IPS-18c (cell line): ENCODE results near the gene DOCK2.

Source experiments
- H3K4me3 ChIP-seq: 2 replicates; pipeline ENCODE4 v1.7.0; 2013; ENCODE audit warnings: low read depth, mild to moderate bottlenecking, low read length, moderate library complexity; ENCODE audit not compliant: insufficient read depth
- H3K9me3 ChIP-seq: one replicate; pipeline ENCODE4 v1.6.1; 2013; ENCODE audit warnings: mild to moderate bottlenecking, low read length, moderate library complexity; ENCODE audit not compliant: control insufficient read depth, insufficient read depth

DOCK2 gene

DNA sequence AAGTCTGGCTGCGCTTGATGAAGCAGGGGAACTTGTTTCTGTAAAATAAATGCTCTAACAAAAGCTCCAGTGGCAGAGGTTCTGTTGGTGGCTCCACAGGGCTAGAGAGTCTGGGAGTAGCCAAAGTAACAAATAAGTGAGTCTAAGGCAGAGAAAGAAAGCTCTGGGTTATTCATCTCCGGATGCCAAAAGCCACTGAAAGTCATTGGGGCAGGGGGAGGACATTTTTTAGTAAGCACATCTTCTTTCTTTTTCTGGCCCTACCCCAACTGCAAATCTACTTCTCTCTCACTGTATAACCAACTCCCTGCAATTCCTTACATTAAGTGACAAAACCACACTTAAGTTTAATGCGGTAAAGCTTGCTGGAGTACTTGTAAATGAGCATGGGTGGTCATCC lies 201.6 kb downstream of the DOCK2 start:
- Histone ChIP-seq H3K4me3 (no peak overlapping the region), H3K9me3 (peaks cover 2% of the 10 kb centered on the region)

DNA sequence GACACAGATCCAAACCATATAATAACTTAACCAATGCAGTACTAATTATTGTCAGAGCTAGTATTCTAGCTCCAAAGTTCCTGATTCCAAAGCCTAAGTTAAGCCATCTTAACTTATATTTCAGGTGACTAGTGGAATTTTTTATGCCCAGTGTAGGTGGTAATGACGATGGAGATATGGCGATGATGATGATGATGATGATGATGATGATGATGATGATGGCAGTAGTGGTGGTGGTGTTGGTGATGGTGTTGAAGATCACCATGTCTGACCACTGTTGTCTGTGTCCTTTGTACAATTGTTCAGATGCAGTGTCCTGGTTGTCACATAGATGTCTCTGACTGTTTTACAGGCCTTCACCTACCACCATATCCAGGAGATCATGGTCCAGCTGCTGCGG lies 203.3 kb downstream of the DOCK2 start:
- Histone ChIP-seq H3K4me3 (no peak overlapping the region), H3K9me3 (peaks cover 2% of the 10 kb centered on the region)

DNA sequence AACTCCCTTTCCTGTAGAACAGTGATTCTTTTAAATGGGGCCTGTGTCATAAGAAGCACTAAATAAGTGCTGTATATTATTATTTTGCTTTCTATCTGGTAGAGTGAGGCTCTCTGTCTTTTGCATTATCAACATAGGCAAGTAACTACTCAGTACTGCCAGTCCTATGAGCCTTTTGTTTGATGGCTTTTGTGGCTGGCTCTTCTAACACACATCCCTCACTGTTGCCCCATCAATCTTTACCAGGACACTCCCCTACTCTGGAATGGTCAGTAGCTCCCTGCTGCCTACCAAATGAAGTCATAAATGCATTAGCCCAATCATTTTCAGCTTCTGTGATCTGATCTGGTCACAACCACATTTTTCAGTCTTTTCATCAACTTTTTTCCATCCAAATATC lies 205.6 kb downstream of the DOCK2 start:
- Histone ChIP-seq H3K9me3 (peaks cover 2% of the 10 kb centered on the region), H3K4me3 (no peak overlapping the region)

DNA sequence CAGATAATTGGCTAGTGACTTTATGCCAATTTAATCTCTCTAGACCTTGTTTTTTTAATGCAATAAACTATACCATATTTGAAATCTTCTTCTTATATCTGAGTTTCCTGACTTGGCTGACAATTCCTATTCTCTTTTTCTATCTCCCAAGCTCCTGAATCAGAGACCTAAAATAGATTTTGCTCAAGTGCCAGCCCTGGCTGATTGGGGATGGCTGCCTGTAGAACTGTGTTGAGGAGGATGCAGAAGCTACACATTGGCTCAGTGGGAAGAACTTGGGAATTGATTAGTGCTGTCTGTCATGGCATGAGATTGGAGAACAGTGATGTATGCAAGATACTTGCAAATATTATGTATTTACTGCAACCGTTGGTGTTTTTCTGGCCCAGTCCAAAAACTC lies 210.4 kb downstream of the DOCK2 start:
- H3K9me3 ChIP-seq: peaks cover 4% of the 10 kb centered on the region
- no peak overlapping the region for H3K4me3 ChIP-seq

DNA sequence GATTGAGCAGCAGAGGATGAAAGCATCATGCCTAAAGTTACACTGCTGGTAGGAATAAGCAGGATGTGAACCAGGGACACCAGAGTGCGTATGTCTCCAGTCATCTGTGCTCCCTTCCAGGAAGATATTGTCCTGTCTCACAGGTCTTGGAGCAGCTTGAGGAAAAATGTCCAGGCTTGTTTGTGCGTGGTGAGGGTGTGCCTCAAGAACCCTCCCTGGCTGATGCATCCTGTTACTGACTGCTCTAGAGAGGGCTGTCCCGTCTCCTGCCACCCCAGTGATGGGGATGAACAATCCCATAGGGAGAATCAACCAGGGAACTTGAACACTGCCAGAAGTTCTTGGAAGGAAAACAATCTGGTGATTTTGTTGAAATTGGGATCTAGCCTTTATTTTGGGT lies 211.2 kb downstream of the DOCK2 start:
- Histone ChIP-seq H3K4me3 (no peak overlapping the region), H3K9me3 (peaks cover 4% of the 10 kb centered on the region)

DNA sequence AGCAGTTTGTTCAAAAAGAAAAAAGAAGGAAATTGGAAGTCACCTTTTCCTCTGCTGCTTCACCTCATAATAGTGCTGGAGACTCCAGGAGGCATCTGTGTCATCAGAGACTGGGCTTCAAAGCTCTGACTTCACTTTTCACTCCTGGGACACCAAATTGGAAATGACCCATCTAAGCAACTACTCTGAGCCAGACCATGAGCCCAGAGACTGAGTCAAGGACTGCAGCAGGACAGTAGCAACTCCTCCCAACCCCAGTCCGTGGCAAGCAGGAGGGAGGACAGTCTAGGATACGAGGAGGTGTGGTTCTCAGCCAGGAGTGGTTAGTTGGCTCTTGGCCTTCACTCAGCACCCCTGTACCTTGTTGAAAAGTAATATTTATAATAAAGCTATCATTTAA lies 211.7 kb downstream of the DOCK2 start:
- H3K9me3 ChIP-seq: peaks cover 4% of the 10 kb centered on the region
- no peak overlapping the region for H3K4me3 ChIP-seq

DNA sequence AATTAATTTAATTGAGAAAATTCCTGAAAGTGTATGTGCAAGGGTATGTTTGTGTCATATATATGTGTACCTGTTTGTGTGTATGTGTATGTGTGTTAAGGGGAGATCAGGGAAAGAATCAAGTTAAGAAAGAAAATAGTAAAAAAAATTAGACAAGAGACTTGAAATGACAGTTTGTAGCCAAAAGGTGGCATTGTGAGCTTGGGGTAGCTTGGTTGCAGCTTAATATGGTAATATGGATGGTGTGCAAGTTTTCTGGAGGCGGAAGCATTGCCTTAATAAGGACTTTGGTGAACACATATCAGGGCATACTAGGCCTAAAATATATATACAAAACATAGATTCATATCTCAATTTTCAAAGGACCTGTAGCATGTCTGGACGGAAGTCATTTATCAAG lies 213.3 kb downstream of the DOCK2 start:
- peaks cover 4% of the 10 kb centered on the region for H3K9me3 ChIP-seq
- no peak overlapping the region for H3K4me3 ChIP-seq

DNA sequence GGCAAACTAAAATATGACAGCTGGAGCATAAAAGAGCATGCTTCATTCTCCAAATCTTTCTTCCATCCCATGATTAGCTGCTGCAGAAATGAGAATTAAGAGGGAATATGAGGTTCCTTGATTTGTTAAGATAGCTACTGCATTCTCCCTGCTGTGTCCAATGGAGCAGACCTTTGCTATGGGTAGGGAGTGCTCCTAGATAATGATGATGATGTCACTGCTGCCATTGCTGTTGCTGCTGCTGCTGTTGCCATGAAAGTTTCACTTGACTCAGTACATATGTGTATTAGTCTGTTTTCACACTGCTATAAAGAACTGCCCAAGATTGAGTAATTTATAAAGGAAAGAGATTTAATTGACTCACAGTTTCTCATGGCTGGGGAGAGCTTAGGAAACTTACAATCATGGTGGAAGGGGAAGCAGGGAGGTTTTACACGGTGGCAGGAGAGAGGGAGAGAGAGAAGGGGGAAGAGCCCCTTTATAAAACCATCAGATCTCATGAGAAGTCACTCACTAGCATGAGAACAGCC lies 214.3 kb downstream of the DOCK2 start:
- H3K9me3 ChIP-seq: peaks cover 4% of the 10 kb centered on the region
- H3K4me3 ChIP-seq: no peak overlapping the region

DNA sequence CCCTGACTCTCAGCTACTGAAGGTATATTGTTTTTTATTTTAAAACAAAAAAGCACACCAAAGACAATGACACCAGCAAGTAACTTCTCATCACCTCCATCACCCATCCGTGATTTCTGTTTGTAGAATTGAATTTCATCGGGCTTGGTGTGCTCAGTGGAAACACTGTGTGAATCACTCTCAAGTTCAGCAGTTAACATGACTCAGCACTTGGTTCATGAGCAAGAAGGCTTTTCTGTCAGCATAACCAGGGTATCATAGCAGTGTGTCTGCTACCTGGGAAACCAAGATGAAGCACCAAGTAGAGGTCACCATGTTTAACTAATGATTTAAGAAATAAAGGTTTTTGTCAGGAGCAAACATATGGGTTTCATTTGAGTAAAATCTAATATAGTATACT lies 219.5 kb downstream of the DOCK2 start:
- peaks cover under 1% of the 10 kb centered on the region for H3K9me3 ChIP-seq
- no peak overlapping the region for H3K4me3 ChIP-seq

DNA sequence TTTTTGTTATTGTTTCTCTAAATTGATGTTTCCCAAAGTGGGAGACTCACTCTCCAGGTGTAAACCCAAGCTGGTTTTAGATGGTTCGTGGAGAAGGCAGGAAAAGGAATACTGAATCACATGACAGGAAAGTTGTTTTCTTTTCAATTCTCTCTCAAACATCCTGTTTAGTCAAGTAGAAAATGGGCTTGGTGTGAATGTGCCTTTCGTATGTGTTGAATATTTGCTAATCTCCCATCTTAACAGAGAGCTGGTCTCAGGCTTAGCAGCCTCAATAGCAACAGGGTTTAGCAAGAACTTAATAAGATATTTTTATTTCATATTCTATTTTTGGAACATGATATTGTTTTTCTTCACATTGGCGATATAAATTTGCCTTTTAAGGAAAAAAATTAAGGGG lies 223.5 kb downstream of the DOCK2 start:
- Histone ChIP-seq H3K9me3 (no peaks in the 10 kb centered on the region), H3K4me3 (no peak overlapping the region)

DNA sequence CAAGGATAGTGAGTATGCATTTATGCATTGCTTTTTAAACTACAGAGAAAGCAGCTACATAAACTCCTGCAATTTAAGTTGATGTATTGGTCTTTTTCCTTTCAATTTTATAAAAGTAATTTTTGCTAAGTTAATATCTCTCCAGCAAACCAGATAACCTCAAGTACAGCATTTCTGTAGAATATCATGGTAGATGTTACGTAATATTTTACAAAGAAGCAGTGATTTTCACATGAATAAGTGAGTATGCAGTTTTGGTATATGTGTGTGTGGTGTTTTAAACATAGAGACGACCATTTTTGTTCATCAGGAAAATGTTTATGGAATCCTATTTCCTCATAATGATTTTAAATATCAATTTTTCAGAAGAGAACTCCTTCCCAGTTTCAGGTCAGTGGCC lies 224.4 kb downstream of the DOCK2 start:
- Histone ChIP-seq H3K4me3 (no peak overlapping the region), H3K9me3 (no peaks in the 10 kb centered on the region)

DNA sequence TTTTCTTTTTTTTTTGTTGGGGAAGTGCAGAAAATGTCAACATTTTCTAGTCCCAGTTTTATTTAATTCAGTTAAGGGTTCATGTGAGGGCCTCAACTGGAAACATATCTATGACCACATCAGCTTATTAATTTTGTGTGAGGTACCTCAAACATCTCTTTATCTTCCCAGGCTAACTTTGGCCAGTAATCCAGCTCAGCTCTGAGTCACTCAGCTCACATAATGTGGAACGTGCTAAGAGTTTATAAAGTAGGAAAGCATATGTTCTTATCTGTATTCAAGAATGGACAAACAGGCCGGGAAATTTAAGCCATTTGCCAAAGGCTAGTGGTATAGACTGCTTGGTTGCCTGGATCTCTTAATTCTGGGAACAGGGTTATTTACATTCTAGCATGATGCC lies 224.9 kb downstream of the DOCK2 start:
- H3K9me3 ChIP-seq: no peaks in the 10 kb centered on the region
- H3K4me3 ChIP-seq: no peak overlapping the region

DNA sequence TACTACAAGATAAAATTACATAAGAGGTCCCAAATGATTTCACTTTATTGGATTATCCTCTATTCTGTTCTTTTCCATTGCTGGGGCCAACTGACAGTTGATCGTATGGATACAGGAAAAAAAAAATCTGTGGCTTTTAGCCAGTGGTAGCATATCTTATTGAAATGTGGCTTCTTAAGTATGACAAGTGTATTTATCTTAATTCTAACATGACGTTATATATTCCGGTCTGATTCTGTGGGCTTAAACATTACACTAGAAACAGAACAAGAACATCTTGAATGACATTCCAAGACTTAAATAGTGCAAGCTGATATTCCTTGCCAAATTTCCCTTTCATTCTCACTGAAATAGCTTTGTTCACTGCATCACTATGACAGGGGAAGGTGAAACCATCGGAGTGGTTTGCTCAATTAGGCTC lies 225.3 kb downstream of the DOCK2 start:
- Histone ChIP-seq H3K4me3 (no peak overlapping the region), H3K9me3 (no peaks in the 10 kb centered on the region)

DNA sequence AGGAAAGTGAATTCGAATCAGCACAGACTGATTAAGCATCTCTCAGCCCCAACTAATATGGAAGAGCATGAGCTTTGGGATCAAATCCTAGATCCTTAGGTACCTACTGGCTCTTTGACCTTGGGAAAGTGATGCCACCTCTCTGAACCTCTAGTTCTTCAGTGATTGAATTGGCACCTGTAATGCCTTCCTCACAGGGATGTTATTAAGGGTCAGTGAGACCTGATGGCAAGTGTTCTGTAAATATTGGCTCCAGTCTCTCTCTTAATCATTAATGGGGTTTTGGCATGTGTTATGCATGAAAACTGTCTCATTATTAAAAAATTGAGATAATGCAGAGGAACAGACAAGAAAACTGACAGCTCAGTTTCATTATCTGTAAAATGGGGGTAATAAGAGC lies 227.4 kb downstream of the DOCK2 start:
- H3K9me3 ChIP-seq: peaks cover 2% of the 10 kb centered on the region

DNA sequence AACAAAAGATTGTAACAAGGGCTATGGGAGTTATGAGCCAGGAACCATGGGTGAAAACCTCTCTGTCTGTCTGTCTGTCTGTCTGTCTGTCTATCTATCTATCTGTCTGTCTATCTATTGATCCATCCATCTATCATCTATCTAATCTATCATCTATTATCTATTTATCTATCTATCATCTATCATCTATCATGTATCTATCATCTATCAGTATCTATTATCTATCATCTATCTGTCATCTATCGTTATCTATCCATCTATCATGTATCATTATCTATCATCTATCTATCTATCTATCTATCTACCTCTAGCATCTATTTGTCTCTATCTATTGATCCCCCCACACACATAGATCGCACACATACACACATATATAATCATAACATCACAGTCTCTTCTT lies 230.3 kb downstream of the DOCK2 start:
- peaks cover 2% of the 10 kb centered on the region for H3K9me3 ChIP-seq

More for the DNA sequence above, 227.4 kb downstream of the DOCK2 start:
- no peak overlapping the region for H3K4me3 ChIP-seq

DNA sequence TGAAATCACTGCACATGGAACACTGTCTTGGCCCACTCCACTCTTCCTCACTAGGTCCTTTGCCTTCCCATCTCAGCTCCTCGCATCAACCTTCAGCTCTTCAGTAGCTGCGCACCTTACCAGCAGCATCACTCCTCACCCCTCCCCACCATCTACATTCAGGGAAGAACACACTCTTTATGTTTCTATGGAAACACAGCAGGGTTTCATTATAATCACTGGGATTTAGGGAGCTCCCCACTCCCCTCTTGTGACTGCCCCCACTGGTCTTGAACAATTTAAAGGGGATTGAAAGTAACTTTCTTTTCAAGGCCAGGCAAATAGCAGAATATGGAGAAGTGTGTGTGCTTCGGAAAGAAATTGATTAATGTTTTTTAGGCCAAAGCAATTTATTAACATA lies 232.0 kb downstream of the DOCK2 start:
- H3K9me3 ChIP-seq: peaks cover 2% of the 10 kb centered on the region
- H3K4me3 ChIP-seq: no peak overlapping the region

More for the DNA sequence above, 230.3 kb downstream of the DOCK2 start:
- H3K4me3 ChIP-seq: no peak overlapping the region

DNA sequence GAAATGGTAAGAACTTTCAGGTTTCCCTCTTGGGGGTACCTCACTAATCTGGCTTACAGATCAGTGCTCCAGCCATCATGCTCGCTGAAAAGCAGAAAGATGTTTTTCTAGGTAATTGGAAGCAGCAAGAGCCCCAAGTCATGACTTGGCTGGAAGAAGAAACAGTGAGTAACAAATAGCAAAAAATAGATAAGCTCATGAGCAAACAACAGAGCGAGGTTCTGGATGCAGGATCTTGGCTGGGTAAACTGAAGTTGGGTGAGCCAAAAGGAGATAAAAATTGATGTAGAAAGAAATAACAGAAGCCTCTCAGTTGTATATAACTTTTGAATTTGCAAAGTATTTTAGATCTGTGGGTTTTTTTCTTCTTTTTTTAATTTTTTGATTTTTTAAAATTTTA lies 233.1 kb downstream of the DOCK2 start:
- no peak overlapping the region for H3K4me3 ChIP-seq
- H3K9me3 ChIP-seq: peaks cover 2% of the 10 kb centered on the region

DNA sequence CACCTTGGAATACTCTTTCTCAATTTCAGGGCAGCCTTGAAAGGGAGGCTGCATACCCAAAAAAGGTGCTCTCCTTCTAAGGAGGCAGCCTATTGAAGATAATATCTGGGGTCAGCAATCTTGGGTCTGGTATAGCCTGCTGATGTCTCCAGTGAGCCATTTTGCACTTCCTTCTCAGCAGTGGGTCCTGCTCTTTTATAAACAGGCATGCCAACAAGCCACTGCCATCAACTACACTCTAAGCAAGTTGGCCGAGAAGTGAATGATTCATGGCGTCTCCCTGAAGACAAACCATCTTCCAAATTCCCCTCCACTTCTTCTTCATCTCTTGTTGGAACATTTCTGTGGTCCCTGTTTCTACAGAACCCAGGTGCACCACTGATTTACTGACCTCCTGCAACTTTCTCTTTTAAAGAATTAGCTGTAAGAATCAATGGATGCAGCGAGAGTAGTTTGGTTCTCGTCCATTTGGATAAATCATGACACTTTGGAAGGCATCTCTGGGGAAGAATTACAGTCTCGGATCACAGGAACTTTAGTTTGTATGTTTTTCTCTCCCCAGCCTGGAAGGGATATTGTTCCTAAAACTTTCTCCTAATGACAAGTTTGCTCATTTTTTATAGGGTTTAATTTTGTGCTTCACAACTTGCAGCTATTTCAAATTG lies 234.9 kb downstream of the DOCK2 start:
- H3K9me3 ChIP-seq: peaks cover 2% of the 10 kb centered on the region
- no peak overlapping the region for H3K4me3 ChIP-seq

DNA sequence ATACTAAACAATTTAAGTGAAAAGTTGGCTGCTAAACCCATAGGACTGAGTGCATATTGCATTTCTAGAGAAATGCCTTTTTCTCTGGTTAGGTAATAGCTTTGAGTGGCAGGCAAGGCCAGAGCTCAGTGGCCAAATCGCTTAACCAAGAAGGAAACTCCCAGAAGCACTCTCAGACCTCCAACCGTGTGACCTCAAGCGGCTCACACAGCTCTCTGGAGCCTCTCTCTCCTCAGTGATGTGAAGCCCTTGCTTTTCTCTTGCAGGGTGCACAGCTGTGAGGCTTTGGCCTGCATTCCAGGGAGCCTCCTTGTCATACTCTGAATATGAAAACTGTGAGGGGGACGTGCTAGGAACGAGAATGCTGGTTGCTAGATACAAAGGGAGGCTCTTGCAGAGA lies 236.6 kb downstream of the DOCK2 start:
- no peak overlapping the region for H3K4me3 ChIP-seq
- peaks cover 2% of the 10 kb centered on the region for H3K9me3 ChIP-seq
